HG02981 (cell line): ENCODE data around the gene EOLA1.
"Not testable (repeated sequence)": the region's sequence is repeated elsewhere in the genome, so short reads cannot be mapped to it uniquely, and the experiment has no call there.

ENCODE experiments used
- ATAC-seq: cut with Tn5 transposase; IDR thresholded peaks from one replicate; pipeline ENCODE4 v1.9.1; 2021; ENCODE audit warnings: mild to moderate bottlenecking, moderate library complexity; ENCODE audit not compliant: unreplicated experiment

EOLA1 gene

DNA sequence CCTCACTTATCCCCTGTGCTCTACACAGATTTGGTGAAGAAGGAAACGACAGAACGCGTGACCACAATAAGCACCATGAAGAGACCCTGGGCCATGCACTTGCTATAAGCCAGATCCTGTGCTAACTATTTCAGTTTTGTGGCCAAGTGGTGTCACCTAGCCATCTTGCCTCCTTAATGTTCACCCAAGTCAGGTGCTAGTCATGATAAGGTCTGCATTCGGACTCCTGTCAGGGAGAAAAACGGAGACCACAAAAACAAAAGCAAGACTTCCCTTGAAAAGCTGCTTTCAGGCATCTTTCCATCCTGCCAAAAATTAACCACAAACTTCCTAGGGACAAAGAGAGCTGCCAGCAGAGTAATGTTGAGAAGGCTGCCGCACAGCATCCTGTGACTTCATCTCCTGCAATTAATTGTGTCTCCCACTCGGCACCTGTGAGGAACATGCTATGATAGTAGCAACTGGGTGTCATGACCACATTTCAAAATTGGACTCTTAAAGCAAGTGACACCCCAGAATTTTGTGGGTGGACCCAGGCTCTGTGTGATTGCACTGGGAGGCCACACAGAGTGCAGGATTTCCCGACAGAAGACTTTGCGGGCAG lies 26.9 kb upstream of the EOLA1 start:
- no peak for ATAC-seq

- ATAC-seq = no peak
These were observed 24.7 kb upstream of the EOLA1 start for GRCh38 chrX:149515954-149516602.

DNA sequence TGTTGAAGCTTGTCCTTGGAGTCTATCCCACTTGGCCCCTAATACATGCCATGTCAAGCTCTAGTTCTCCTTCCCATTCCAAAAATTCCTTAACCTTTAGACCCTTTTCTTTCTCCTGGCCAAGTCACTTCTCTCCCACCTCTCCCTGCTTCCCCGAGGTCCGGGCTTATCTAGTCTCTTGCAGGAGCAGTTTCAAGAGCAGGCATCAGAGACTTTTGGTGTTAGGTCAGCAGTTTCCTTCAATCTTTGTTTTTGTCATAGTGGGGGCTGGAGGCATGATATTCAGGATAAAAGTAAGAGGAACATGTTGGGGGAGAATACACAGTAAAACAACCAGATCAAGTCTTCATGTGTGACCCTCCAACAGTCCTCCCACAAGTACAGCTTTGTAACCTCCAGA lies 24.2 kb upstream of the EOLA1 start:
- no peak for ATAC-seq

- no peak for ATAC-seq
These were observed 23.5 kb upstream of the EOLA1 start for GRCh38 chrX:149517308-149517707.

GRCh38 chrX:149518236-149518635 lies 22.6 kb upstream of the EOLA1 start:
- no peak for ATAC-seq

DNA sequence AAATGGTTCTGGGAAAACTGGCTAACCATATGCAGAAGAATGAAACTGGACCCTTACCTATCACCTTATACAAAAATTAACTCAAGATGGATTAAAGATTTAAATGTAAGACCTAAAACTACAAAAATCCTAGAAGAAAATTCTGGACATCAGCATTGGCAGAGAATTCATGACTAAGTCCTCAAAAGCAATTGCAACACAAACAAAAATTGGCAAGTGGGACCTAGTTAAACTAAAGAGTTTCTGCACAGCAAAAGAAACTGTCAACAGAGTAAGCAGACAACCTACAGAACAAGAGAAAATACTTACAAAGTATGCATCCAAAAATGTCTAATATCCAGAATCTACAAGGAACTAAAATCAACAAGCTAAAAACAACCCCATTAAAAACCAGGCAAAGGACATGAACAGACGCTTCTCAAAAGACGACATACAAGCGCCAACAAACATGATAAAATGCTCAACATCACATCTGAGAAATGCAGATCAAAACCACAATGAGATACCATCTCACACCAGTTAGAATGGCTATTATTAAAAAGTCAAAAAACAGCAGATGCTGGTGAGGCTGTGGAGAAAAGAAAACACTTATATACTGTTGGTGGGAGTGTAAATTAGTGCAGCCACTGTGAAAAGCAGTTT lies 20.1 kb upstream of the EOLA1 start:
- ATAC-seq = not testable (repeated sequence)

DNA sequence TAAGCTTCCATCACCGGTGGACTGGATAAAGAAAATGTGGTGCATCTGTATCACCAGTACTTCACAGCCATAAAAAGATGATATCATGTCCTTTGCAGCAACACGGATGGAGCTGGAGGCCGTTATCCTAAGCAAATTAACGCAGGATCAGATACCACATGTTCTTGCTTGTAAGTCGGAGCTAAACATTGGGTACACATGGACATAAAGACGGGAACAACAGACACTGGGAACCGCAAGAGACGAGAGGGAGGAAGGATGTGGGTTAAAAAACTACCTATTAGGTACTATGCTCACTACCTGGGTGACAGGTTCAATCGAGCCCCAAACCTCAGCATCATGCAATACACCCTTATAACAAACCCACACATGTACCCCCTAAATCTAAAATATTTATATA lies 19.4 kb upstream of the EOLA1 start:
- ATAC-seq = no peak

- no peak for ATAC-seq
These were observed 17.9 kb upstream of the EOLA1 start for GRCh38 chrX:149522916-149523315.

DNA sequence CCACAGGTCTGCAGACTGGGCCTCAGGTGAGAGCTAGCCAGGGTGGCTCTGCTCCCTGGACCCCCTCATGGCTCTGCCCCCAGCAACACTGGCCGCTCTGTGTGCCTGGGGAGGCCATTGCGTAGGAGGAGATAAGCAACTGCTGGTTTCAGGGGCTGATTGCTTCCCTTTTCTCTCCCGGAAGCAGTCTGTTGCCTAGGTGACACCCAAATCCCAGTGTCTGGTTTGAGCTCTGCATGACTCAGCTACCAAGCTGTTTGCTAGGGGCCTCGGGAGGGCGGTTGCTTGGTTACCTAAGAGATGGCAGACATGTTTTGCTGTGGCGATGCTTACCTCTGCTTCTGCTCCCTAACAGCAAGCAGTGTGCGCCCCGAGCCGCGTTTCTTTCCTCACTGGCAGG lies 15.4 kb upstream of the EOLA1 start:
- peak; percentile 93 for ATAC-seq

DNA sequence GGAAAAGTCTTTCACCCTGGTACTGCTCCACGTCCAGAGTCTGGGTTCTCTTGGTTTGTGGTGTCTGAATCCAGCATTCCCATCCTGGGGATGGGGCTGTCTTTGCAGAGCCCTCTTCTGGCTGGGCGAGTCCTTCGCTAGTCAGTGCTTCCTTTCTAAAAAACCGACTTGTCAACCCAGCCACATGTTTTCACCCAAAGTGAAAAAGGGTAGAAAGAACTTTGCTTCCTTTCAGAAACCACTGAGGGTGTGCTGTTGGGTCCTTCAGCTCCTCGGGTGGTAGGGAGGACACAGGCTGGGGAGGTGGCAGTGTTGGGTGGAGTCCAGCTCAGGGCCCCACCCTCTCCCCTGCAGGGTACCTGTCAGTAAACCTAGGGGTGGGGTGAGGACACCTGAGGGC lies 14.9 kb upstream of the EOLA1 start:
- ATAC-seq = peak; percentile 30

- ATAC-seq = not testable (repeated sequence)
These were observed 14.3 kb upstream of the EOLA1 start for GRCh38 chrX:149526318-149527033.

DNA sequence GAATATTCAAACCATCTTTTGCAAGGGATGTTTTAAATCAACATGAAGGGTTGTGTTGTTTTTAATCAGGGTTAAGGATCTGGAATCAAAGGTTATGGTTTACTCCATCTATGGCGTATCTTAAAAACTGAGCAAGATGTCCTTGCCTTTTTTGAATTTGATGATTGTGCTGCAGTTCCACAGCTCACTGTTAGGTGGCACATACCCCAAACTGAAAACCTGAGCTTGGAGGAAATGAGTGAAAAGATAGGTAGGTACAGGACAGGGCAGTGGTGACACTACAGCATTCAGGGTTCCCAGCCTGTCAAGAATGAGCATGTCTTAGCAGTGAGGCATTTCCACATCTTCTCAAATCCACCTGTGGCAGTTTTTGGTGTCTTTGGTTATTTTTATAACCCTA lies 13.1 kb upstream of the EOLA1 start:
- ATAC-seq = no peak

DNA sequence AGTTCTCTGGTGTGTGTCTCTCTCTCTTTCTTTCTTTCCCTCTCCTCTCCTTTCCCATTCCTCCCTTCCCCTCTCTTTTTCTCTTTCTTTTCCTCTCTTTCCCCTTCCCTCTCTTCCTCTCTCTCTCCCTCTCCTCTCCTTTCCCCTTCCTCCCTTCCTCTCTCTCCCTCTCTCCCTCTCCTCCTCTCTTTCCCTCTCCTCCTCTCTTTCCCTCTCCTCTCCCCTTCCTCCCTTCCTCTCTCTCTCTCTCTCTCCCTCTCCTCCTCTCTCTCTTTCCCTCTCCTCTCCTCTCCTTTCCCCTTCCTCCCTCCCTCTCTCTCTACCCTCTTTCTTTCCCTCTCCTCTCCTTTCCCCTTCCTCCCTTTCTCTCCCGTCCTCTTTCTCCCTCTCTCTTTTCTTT lies 12.4 kb upstream of the EOLA1 start:
- ATAC-seq = no peak

DNA sequence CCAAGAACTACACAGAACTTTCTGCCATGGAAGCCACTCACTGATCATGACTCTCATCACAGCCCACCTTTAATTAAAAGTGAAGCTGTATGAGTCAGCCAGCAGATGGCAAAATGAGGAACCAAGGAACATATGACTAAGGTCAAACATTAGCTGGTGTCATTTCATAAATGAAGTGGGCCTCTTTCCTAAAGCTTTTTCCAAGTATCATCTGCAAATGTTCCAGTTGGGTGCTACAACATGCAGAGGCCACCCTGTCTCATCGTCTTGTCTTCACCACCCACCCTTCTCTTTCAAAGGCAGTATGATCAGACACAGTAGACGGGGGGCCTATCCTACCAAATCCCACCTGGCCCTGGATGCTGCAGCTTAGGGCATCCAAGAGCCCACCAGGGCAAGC lies 9.2 kb upstream of the EOLA1 start:
- peak; percentile 82 for ATAC-seq

DNA sequence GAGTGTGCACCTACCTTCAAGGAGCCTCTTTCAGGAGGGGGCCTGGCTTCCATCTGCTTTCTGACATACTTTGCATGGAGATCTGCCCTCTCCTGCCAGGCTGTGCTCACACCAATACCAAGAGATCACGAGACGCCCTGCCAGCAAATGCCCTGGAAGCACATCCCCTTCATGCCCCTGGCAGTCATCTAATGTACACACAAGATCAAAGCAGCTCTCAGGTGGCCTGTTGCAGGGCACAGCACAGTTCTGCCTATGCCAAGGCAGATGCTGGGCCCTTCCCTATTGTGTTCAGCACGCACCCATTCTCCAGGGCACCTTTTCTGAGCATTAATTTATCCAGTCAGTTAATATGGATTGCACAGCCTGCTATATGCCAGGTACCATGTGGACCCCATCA lies 7.9 kb upstream of the EOLA1 start:
- ATAC-seq = not testable (repeated sequence)

- not testable (repeated sequence) for ATAC-seq
These were observed 6.8 kb upstream of the EOLA1 start for GRCh38 chrX:149533999-149534398.

DNA sequence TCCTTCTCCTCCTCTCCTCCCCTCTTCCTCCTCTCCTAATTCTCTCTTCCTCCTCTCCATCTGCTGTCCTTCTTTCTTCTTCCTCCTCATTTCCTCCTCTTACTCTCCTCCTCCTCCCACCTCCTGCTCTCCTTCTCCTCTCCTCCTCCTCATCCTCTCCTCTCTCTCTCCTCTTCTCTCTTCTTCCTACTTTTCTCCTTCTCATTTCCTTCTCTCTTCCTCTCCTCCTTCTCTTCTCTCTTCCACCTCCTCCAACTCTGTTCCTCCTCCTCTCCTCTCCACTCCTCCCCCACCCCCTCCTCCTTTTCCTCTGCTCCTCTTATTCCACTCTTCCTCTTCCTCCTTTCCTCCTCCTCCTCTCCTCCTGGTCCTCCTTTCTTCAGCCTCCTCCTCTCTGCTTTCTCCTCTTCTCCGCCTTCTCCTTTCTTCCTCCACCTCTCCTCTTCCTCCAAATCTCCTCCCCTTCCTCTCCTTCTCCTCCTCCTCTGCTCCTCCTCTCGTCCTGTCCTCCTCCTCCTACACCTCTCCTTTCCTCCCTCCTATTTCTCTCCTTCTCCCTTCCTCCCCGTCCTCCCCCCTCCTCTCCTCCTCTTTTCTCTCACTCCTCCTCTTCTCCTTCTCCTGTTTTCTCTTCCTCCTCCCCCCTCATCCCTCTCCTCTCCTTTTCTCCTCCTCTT lies 5.7 kb upstream of the EOLA1 start:
- not testable (repeated sequence) for ATAC-seq

- not testable (repeated sequence) for ATAC-seq
These were observed 3.3 kb upstream of the EOLA1 start for GRCh38 chrX:149537474-149537873.

- ATAC-seq = peak; percentile 43
These were observed 1.3 kb upstream of the EOLA1 start for GRCh38 chrX:149539283-149540130.

- ATAC-seq = peak; percentile 24
These were observed 636 bp upstream of the EOLA1 start for GRCh38 chrX:149540131-149540620.
